TTC549 (cell line): Measurements from ENCODE around the gene DGLUCY.
"Not testable (repeated sequence)": the region's sequence is repeated elsewhere in the genome, so short reads cannot be mapped to it uniquely, and the experiment has no call there.

Experiments used
- FAIRE-seq: peaks from 2 replicates; lab custom pipeline; 2012; peaks lifted over from hg19 to GRCh38; lab: Jason Lieb, UNC

Gene DGLUCY

GRCh38 chr14:91111443-91111842 lies 2.4 kb upstream of the DGLUCY start:
- no peak for FAIRE-seq

DNA sequence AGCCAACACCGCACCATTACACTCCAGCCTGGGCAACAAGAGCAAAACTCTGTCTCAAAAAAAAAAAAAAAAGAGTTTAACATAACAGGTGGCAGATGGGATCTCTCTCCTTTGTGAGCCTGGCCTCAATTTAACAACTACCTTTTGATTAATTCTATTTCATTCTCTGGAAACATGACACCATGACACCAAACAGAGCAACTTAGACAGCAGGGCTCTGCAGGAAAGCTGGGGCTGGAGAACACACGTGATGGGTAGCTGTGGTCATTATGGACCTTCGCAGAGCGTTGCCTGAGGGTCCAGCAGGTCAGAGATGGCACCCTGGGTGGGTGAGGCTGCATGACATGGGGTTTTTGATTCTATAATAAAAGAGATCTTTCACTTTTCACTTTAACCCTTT lies 1.7 kb upstream of the DGLUCY start:
- FAIRE-seq: no peak

- no peak for FAIRE-seq
Observed at GRCh38 chr14:91114079-91115065, 499 bp downstream of the DGLUCY start.

GRCh38 chr14:91115986-91116770 lies 2.3 kb downstream of the DGLUCY start:
- FAIRE-seq: no peak

GRCh38 chr14:91116913-91117588 lies 3.2 kb downstream of the DGLUCY start:
- no peak for FAIRE-seq

DNA sequence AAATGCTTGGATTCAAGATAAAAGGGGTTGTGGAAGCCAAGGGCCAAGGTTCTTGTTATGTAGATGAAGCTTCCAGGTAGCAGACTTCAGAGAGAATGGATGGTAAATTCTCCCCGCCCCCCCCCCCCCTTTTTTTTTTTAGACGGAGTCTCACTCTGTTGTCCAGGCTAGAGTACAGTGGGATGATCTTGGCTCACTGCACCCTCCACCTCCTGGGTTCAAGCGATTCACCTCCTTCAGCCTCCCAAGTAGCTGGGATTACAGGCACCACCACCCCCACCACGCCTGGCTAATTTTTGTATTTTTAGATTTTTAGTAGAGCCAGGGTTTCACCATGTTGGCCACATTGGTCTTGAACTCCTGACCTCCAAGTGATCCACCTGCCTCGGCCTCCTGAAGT lies 4.1 kb downstream of the DGLUCY start:
- no peak for FAIRE-seq

DNA sequence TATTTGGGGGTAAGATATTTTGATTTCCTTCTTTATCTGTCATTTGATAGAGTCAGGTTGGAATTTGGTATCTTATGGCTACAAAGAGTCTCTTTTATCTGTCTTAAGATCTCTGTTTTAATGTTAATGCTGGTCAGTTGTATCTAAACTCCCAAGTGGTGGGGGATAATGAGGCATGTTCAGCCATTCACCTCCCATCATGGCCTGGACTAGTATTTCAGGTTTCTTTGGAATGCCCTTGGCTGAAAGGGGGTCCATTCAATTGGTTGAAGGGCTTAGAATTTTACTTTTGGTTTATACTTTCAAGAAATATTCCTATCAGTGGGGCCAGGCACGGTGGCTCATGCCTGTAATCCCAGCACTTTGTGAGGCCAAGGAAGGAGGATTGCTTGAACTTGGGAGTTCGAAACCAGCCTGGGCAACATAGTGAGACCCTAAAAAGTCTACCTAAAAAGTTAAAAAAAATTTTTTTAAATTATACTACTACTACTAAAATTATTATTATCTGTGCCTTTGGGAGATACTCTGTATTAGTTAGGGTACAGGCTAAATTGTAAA lies 4.7 kb downstream of the DGLUCY start:
- FAIRE-seq: no peak

GRCh38 chr14:91119556-91120311 lies 5.9 kb downstream of the DGLUCY start:
- no peak for FAIRE-seq

DNA sequence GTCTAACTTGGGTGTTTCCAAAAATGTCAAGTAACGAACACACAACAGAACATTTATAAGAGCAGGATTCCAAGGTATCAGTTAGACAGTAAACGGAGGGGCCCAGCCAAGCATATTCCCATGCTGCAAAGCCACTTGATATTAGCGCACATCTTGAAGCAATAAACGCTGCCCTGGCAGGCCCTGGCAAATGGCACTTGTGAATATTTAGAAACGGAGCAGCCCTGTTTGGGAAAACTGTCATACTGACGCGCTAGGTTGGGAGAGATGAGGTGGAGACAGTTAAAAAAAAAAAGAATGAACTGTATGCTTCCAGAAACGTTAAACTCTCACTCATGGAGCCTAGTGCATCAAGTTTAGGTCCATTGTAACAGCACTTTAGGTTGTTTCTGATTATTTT lies 9.3 kb downstream of the DGLUCY start:
- FAIRE-seq: no peak

- FAIRE-seq: not testable (repeated sequence)
Observed at GRCh38 chr14:91124406-91125270, 10.8 kb downstream of the DGLUCY start.

DNA sequence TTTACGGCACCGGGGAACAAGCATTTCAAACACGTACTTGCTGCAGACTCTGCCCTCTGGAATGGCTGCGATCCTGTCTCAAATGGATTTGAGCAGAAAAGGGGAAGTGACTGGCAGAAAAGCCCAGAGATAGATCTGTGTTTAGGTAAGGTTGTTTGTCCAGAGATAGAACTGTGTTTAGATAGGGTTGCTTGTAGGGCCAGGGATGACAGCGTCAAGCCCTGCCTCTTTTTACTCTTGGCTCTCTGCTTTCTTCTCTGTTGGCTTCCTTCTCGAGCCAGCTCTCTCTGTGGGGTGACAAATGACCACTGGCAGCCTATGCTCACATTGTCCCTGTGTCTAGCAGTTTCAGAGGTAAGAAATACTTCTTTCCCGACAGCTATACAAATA lies 11.4 kb downstream of the DGLUCY start:
- no peak for FAIRE-seq

DNA sequence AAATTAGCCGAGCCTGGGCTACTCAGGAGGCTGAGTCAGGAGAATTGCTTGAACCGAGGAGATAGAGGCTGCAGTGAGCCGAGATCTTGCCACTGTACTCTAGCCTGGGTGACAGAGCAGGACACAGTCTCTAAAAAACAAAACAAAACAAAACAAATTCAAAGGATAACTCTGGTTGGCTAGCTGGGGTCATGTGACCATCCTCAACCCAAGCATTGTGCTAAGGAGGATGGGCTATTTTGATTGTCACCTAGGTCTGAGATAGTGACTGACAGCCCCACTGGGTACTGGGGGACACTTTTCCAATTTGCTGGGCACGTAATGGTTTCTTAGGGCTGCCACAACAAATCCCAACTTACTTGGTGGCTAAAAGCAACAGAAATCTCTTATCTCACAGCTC lies 11.9 kb downstream of the DGLUCY start:
- FAIRE-seq: no peak

DNA sequence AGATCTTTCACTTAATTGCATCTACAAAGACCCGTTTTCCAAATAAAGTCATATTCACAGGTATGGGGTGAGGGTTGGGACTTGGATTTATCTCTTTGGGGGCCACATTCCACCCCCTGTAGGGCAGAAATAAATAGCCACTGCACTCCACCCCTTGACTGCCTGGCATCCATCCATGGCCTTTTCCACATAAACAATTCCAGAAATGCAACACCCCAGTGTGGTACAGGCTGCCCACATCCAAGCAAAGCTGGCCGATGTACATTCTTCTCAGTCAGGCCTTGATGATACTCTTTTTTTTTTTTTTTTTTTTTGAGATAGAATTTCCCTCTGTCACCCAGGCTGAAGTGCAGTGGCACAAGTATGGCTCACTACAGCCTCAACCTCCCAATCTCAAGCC lies 12.9 kb downstream of the DGLUCY start:
- no peak for FAIRE-seq

GRCh38 chr14:91127401-91127801 lies 13.5 kb downstream of the DGLUCY start:
- no peak for FAIRE-seq

GRCh38 chr14:91127924-91128323 lies 14.1 kb downstream of the DGLUCY start:
- no peak for FAIRE-seq

DNA sequence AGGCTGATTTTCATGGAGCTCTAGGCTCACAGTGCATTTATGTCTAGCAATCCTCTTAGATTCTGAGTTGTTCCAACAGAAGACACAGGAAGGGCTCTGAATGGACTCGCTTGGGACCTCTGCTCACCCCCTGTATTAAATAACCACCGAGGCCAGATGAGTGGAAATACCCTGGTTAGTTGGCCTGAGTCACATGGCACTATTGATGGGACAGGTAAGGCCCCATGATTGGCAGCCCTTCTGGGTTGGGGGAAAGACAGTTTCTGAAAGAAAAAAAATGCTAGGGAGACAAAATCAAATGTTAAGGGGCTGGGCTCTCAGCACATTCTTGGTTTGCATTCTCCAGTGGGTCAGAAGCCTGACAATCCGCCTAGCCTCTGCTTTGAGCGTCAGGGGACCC lies 14.8 kb downstream of the DGLUCY start:
- no peak for FAIRE-seq

DNA sequence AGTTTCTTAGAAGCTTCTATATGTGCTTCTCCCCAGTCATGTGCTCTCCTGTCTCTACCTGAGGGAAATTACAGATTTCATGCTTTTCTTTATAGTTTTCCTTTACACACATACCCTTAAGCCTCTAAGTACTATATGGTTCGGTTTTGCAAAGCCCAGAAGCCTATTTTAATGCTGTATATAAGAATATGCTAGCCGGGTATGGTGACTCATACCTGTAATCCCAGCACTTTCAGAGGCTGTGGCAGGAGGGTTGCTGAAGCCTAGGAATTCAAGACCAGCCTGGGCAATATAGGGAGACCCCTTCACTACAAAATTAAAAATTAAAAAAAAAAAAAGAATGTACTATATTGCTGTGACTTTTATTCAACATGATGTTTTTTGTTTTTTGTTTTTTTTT lies 15.4 kb downstream of the DGLUCY start:
- FAIRE-seq: no peak

DNA sequence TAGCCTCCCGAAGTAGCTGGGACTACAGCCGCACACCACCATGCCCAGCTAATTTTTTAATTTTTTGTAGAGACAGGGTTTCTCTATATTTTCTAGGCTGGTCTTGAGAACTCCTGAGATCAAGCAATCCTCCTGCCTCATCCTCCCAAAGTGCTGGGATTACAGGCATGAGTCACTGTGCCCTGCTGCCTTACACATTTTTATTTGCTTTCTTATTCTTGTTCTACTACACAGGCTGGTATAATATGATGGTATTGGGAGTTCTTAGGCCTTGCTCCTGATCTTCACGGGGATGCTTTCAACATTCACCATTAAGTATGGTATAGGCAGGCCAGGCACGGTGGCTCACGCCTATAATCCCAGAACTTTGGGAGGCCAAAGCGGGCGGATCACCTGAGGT lies 21.2 kb downstream of the DGLUCY start:
- FAIRE-seq: no peak

DNA sequence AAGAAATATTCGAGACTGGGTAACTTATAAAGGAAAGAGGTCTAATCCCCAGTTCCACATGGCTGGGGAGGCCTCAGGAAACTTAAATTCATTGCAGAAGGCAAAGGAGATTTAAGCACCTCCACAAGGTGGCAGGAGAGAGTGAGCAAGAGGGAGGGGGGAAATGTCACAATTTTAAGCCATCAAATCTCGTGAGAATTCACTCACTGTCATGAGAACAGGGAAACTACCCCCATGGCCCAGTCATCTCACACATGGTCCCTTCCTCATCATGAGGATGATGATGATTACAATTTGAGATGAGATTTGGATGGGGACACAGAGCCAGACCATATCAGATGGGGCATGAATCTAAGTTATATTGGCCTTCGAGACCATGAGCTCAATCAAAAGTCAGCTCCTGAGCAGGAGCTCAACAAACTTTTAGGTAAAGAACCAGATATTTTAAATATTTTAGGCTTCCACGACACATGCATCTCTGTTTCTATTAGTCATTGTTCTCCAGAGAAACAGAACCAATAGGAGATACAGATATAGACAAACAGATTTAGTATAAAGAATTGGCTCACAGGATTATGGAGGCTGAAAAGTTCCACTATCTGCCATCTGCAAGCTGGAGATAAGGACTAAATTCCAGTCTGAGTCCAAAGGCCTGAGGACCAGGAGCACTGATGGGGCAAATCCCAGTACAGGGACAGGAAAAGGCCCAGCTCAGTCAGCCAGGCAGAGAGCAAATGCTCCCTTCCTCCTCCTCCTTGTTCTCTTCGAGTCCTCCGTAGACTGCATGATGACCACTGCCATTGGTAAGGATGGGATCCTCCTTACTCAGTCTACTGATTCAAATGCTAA lies 24.9 kb downstream of the DGLUCY start:
- no peak for FAIRE-seq

- FAIRE-seq: no peak
Observed at GRCh38 chr14:91139776-91140175, 25.9 kb downstream of the DGLUCY start.
